A375 (cell line): Measurements from ENCODE around the gene IFNL3. TPM values are rescaled to one million over a fixed set of nuclear protein-coding genes. Genes with fewer than 3 reads are reported as not detected.

ENCODE experiments used
- total RNA-seq: library from RNA; depleted of rRNA; stranded (reverse); fragments of >200 nt; shearing (Covaris generic); gene quantifications from 2 replicates; pipeline ENCODE4 v1.2.3, GENCODE V29; 2014; rRNA removed

IFNL3 gene
- total RNA-seq = not detected in 2 replicates

DNA sequence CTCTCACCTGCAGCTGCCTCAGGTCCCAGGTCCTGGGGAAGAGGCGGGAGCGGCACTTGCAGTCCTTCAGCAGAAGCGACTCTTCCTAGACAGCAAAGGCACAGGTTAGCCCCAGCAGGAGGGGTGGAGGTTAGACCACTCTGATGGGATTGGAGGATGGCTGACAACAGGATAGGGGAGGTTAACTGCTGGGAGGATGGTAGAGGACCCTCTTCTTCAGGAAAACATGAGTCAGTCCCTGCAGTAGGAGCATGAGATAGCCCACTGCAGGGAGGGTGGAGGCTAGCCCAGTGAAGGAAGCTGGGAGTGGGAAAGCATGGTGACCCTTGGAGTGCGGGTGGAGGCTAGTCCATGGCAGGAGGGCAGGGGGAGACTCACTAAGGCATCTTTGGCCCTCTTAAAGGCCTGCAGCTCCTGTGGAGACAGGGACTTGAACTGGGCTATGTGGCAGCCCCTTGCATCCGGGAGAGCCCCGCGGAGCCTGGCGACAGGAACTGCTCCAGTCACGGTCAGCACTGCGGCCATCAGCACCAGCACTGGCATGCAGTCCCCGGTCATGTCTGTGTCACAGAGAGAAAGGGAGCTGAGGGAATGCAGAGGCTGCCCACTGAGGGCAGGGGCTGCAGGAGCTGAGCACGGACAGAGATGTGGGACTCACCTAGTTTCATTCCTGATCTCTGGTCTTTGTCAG is at the start of gene IFNL3:
IFNL3 (minus strand) TSS at position 597 of the 691 bp plus-strand sequence; CDS start at position 558, 39 bp downstream.

DNA sequence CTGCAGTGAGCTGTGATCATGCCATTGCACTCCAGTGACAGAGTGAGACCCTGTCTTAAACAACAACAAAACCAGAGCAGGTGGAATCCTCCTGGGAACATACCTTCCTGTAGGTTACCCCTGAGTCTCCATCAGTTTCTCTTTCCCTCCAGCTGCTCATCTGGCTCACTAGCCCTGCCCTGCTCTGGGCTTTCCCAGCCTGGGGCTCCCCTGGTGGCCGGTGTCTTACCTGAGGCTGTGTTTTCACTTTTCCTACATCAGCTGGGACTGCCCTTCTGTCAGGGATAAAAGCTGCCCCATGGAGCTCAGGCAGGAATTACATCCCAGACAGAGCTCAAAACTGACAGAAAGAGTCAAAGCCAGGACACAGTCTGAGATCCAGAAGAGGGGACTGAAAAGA is 23.3 kb upstream of the IFNL3 start, which contains the start of gene IFNL2:
IFNL2 (plus strand) TSS at position 312 of the 400 bp plus-strand sequence. CDS start 173 bp downstream, outside the sequence.

DNA sequence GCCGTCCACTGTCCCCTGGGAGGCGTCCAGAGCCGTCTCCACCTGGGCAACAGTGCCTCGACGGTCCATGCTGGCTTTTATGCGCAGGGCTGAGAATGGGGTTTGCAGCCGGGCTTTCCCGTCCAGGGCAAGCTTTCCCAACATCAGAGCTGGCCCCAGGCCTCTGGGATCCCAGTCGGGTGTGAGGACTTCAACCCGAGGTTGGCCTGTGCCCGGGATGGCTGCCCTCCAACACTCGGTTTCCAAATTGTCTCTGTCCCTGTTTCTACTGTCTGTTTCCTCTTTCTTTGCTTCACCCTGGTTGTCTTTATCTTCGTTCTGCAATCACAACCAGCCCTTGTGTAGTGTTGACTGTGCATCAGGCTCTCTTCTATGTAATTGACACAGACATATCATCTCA is 4.0 kb upstream of the IFNL3 start, which contains the start of gene IFNL4:
IFNL4 (minus strand) TSS at position 51 of the 400 bp plus-strand sequence.

DNA sequence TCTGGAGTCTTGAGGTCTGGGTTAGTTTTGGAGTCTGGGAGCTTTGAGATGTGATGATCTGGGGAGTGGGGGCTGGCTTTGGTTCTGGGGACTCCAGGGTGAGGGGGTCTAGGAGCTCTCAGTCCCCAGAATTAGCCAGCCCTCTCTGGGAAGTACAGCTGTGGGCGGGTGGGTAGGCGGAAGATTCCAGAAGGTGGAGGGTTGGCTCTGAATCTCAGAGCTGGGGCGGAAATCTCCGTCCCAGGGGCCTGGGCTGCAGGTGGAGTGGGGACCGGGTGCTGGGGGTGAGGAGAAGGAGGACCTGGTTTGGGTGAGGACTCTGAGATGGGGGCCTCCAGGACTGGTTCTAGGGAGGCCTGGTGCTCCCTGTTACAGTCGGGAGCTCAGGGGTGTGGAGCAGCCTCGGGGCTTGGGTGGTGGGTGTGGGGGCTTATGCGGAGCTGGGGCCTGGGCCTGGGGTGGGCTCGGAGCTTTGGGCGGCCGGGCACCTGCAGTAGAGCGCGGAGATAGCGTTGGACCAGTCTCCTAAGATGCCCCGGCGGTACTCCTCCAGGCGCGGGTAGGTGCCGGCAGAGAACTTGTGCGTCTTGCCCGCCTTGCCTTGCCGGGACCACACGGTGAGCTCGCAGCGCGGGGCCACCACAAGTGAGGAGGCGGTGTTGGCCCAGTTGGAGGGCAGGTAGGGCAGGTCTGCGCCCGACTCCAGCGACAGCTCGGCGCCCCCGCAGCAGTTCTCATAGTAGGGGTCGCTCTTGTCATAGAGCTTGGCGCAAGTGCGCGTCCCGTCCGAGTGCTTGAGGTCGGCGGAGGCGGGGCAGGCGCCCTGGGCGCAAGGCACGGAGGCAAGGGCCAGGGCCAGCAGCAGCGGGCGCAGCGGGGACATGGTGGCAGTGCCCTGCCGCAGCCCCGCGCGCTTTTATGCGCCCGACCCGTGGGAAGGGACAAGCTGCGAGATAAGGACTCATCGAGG is 41.1 kb downstream of the IFNL3 start, which contains the start of gene SYCN:
SYCN (minus strand) TSS at position 892 of the 970 bp plus-strand sequence; CDS start at position 883, 9 bp downstream.

DNA sequence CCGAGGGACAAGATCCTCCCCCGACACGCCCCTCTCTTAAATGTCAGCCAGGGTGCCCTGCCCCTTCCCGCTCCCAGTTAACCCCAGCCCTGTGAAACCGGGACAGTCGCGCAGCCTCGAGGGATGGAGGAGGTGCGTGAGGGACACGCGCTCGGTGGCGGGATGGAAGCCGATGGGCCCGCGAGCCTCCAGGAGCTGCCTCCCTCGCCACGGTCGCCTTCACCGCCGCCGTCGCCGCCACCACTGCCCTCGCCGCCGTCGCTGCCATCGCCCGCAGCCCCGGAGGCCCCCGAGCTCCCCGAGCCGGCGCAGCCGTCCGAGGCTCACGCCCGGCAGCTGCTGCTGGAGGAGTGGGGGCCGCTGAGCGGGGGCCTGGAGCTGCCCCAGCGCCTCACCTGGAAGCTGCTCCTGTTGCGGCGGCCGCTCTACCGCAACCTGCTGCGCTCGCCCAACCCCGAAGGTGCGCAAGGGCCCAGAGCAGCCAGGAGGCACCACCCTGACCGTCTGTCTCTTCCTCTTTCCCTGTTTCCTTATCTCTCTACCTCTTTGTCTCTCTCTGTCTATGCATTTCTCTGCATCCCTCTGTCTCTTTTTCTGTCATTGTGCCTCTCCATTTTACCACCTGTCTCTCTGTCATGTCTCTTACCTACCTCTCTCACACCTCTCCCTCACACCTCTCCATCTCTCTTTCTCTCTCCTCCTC is 47.8 kb downstream of the IFNL3 start, which contains the start of gene NCCRP1:
NCCRP1 (plus strand) TSS at position 105 of the 703 bp plus-strand sequence; CDS start at position 124, 19 bp downstream.

Other genes with a start within 250 kb of the IFNL3 start
- gene FBXO27, start 212.5 kb downstream of the IFNL3 start, total RNA-seq = 12.2 and 21.4 TPM in 2 replicates
- gene ACP7, start 160.6 kb downstream of the IFNL3 start, total RNA-seq = not detected in 2 replicates
- gene PAK4, start 119.2 kb downstream of the IFNL3 start, total RNA-seq = 8.4 and 13.1 TPM in 2 replicates
- gene NCCRP1, start 48.0 kb downstream of the IFNL3 start, total RNA-seq = not detected in 2 replicates
- gene SYCN, start 40.7 kb downstream of the IFNL3 start, total RNA-seq = not detected in 2 replicates
- gene IFNL4, start 3.9 kb upstream of the IFNL3 start, total RNA-seq = not detected in 2 replicates
- not detected in 2 replicates for gene IFNL2, start 23.4 kb upstream of the IFNL3 start, total RNA-seq
- not detected in 2 replicates for gene IFNL1, start 51.4 kb upstream of the IFNL3 start, total RNA-seq
- gene LRFN1, start 75.9 kb upstream of the IFNL3 start, total RNA-seq = 2.1 and 2.9 TPM in 2 replicates
- 1.0 and 1.1 TPM in 2 replicates for gene GMFG, start 91.0 kb upstream of the IFNL3 start, total RNA-seq
- 73.5 and 85.9 TPM in 2 replicates for gene SAMD4B, start 97.4 kb upstream of the IFNL3 start, total RNA-seq
- 50.4 and 55.1 TPM in 2 replicates for gene PAF1, start 146.1 kb upstream of the IFNL3 start, total RNA-seq
- 25.3 and 27.4 TPM in 2 replicates for gene MED29, start 146.4 kb upstream of the IFNL3 start, total RNA-seq
- 3.4 and 8.8 TPM in 2 replicates for gene ZFP36, start 161.8 kb upstream of the IFNL3 start, total RNA-seq
- gene PLEKHG2, start 167.7 kb upstream of the IFNL3 start, total RNA-seq = 20.6 and 25.9 TPM in 2 replicates
- gene RPS16, start 190.9 kb upstream of the IFNL3 start, total RNA-seq = 587 and 846 TPM in 2 replicates
- 103 and 121 TPM in 2 replicates for gene SUPT5H, start 200.6 kb upstream of the IFNL3 start, total RNA-seq
- 162 and 166 TPM in 2 replicates for gene TIMM50, start 235.8 kb upstream of the IFNL3 start, total RNA-seq